IPS DF 4.7 (cell line): ENCODE data around the gene NPM3.
"Not testable (repeated sequence)": the region's sequence is repeated elsewhere in the genome, so short reads cannot be mapped to it uniquely, and the experiment has no call there.

Experiments used
- DNase-seq: peaks from one replicate; pipeline ENCODE4 v3.0.0-alpha.2; 2013; ENCODE audit warnings: low spot score; ENCODE audit errors: extremely low read depth

NPM3 gene

DNA sequence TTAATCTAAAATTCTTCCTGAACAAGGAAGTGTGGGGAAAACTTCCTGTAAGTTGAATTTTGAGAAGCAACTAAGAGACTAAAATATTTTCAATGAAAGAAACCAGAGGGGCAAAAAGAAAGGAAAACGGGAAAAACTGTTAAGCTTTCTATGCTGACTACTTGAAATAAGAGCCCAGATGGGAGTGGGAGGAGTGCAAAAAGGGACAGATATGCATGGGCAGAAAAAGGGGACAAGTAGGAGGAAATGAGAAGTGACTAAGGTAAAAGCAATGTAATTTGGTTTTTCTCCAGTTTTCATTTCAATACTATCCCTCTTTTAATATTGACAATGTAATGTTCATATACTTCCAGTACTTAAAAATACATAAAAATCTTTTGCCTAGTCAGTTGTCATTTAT is 23.9 kb upstream of the NPM3 start:
- no peak for DNase-seq

DNA sequence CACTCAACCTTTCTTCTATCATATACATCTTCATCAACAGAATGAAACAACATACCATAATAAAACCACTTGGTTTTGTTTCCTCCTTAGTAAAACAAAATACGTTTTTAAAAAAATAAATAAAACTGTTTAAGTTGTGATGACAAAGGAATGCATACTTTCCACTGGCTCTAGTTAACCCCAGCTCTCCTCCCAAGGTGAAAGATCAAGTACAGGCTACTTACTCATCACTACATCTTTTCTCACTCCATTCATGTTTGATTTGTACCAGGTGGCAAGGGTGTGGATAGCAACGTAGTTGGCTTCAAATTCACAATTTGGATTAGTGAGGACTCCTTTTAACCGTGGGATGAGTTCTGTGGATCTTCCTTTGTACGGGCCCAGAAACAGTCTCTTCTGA is 20.3 kb upstream of the NPM3 start:
- DNase-seq: no peak

DNA sequence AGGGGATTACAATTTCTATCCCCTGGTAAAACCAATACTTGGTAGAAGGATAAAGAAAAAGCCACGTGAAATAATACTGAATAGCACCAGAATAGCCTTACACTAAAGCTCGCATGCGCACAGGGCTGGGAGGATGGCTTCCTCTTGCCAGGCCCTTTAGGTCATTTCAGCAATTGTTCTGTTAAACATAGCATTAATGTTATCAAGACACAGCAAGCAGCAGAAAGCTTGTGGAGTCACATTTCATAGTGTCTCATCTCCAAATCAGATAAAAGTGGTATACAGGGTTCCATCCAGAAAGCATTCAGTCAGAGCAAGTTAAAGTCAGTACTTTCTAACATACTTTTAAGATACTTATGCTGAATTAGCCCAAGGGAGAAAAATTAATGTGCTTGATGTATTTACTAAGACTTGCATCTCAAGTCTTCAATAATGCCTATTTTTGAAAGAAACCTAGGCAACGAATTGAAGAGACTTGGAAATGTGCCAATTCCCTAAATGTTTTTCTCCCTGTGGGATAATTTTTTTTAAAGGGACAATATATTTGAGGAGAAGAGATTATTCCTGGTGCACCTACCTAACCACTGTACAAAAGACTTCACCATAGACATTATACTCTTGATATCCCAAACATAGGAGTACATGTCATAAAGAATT is 14.3 kb upstream of the NPM3 start:
- DNase-seq: no peak

DNA sequence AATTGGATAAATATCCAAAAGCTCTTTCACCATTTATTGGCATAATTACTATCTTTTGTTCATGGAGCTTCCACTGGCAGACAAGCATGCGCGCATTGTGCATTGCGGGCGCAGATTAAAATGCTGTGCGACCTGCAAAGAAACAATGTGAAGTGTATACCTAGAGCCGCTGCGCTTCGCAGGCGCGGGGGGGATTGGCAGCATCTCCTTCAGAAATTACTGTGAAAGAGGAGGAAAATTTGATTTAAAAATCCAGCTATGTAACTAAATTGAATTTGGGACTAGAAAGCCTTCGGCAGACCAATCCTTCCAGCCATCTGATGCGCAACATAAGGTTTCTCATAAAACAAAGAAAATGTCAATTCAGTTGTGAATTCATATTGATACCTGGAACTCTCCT is 10.3 kb upstream of the NPM3 start:
- DNase-seq: no peak

DNA sequence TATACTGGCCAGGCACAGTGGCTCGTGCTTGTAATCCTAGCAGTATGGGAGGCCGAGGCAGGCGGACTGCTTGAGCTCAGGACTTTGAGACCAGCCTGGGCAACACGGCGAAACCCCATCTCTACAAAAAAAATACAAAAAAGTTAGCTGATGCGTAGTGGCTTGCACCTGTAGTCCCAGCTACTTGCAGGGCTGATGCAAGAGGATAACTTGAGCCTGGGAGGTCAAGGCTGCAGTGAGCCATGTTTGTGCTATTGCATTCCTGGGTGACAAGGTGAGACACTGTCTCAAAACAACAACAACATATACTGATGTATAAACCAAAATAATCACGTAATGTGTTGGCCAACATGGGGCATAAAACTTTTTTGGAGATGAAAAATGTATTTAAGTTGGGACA is 6.4 kb upstream of the NPM3 start:
- DNase-seq: no peak

DNA sequence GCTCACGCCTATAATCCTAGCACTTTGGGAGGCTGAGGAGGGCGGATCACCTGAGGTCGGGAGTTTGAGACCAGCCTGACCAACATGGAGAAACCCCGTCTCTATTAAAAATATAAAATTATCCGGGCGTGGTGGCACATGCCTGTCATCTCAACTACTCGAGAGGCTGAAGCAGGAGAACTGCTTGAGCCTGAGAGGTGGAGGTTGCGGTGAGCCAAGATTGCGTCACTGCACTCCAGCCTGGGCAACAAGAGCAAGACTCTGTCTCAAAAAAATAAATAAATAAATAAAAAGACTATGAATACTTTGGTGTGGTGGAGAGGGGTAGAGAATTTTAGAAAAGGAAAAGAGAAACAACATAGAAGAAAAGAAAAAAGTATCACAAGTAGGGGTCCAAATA is 6.0 kb upstream of the NPM3 start:
- DNase-seq: not testable (repeated sequence)

GRCh38 chr10:101785801-101786200 is 2.6 kb upstream of the NPM3 start:
- no peak for DNase-seq

DNA sequence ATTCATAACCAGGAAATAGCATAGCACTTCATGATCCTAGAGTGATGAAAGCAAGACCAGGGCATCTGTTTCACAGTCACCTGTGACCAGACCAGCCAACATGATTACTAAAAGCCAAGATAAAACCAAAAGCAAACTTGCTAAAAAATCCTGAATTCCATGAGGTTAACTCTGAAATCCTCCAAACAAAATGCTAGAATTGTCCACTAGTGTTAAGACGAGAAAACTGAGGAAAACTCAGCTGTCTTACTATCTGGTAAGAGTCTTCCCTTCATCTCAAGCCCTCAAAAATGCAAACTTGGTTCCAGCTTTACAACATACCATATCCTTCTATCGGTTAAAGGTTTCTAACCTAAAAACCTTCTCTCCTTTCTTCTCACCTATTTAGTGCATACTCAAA is 1.3 kb upstream of the NPM3 start:
- no peak for DNase-seq

GRCh38 chr10:101783736-101784118 is 481 bp upstream of the NPM3 start:
- DNase-seq: no peak

GRCh38 chr10:101781984-101782810 is 1.0 kb downstream of the NPM3 start:
- DNase-seq: no peak

DNA sequence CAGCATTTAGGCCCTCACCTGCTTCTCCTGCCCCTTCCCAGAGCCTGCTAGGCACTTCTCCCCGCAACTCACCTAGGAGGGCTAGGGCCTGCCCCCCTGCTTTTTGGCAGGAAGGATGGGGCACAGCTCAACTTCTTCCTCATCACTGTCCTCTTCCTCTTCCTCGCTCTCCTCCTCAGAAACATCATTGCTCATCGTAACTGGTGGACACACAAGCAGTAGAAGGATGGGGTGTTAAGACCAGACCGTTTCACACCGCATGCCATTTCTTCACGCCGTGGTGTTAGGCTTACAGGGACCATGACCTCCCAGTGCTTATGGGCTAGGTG is 1.6 kb downstream of the NPM3 start:
- DNase-seq: no peak

GRCh38 chr10:101780818-101781654 is 2.2 kb downstream of the NPM3 start:
- DNase-seq: no peak

- DNase-seq: no peak
These were observed 2.9 kb downstream of the NPM3 start for GRCh38 chr10:101780187-101780817.

- no peak for DNase-seq
These were observed 3.6 kb downstream of the NPM3 start for GRCh38 chr10:101779544-101780186.

GRCh38 chr10:101778781-101779543 is 4.3 kb downstream of the NPM3 start:
- no peak for DNase-seq

DNA sequence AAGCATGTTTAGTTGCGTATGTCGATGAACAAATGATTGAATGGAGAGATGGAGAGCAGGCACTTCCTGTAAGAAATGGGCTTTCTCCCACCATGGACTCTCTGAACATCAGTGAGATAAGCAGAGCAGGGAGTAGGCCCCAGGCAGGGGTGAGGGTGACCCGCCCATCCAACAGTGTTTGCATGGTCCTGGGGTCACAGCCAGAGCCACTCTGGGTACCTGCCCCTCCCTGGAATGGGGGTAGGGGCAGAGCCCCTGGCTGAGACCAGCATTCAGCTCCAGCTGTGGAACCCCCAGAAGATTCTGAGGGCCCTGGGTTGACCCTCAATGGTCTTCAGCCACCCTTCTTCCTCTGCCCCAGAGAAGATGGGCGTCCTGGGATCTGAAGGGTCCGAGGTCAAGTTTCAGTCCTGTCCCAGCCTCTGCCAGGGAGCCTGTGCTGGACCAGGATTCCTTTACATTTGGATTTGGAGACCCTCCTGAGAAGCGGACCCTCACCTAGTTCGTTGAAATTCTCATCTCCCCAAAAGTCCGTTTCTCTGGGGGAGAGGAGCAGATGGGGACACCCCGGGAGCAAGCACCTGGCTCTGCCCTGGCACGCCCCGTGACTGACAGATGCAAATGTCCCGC is 5.0 kb downstream of the NPM3 start:
- no peak for DNase-seq

GRCh38 chr10:101777619-101778145 is 5.6 kb downstream of the NPM3 start:
- no peak for DNase-seq

DNA sequence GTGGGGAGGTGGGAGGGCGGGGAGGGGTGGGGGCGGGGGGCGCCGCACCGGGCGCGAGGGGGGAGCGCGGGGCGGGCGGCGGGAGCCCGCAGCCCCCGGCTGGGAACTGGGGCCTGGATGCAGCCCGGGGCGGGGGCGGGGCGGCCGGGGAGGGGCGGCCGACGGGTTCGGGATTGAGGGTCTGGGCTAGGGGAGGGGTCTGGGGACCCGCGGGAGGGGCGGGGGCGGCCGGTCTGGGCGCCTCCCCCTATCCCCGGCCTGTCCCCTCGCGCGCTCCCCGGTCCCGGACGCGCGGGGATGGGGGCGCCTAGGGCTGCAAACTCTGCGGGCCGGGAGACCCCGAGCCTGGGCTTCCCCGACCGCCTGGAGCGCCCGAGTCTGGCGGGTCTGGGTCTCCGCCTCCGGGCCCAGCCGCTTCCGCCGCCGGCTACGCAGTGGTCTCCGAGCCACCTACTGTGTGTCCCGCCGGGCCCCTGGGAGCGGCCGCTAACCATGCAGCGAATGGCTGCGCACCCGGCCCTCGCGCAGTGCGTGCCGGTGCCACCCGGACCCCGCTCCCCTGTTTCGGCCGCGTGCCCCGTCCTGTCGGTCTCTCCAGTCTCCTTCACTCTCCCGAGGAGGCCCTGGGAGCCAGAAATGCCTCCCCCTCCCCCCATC is 7.0 kb downstream of the NPM3 start:
- DNase-seq: no peak
